Activated naive CD4-positive, alpha-beta T cell treated with anti-CD3 and anti-CD28 coated beads for 36 hours (primary cell): ENCODE results near the gene FN3K. TPM values are rescaled to one million over a fixed set of nuclear protein-coding genes. Genes with fewer than 3 reads are reported as not detected.
"Not testable (repeated sequence)": the region's sequence is repeated elsewhere in the genome, so short reads cannot be mapped to it uniquely, and the experiment has no call there.

Experiments used
- CTCF ChIA-PET: fragments of 350-600 bp; sonication (Branson Sonifier 250); formaldehyde crosslinking; loops from one replicate; lab custom pipeline; 2021; ENCODE audit warnings: antibody characterized with exemption; lab: Charles Lee
- DNase-seq: peaks from one replicate; pipeline ENCODE4 v3.0.0-alpha.2; 2020
- H3K27ac Mint-ChIP-seq: one replicate; pipeline ENCODE4 v1.8.0; 2021; ENCODE audit warnings: mild to moderate bottlenecking, mixed read lengths
- H3K27me3 Mint-ChIP-seq: one replicate; pipeline ENCODE4 v1.8.0; 2021; ENCODE audit warnings: low read depth, mixed read lengths
- H3K36me3 Mint-ChIP-seq: one replicate; pipeline ENCODE4 v1.8.0; 2021; ENCODE audit warnings: low read depth, mixed read lengths
- H3K4me1 Mint-ChIP-seq: one replicate; pipeline ENCODE4 v1.8.0; 2021; ENCODE audit warnings: low read depth, mixed read lengths
- H3K4me3 Mint-ChIP-seq: one replicate; pipeline ENCODE4 v1.8.0; 2021; ENCODE audit warnings: mild to moderate bottlenecking, moderate library complexity, mixed read lengths
- H3K9me3 Mint-ChIP-seq: one replicate; pipeline ENCODE4 v1.8.0; 2021; ENCODE audit warnings: mixed read lengths
- intact Hi-C: fragments of 100-400 bp; cut with micrococcal nuclease; formaldehyde crosslinking; loops from one replicate; pipeline ENCODE4 v1.15.1; 2023
- total RNA-seq, 2 experiments: library from RNA; stranded (reverse); gene quantifications; one replicate each; pipeline ENCODE4 v1.2.3, GENCODE V29; 2021

The FN3K gene
- total RNA-seq, 2 experiments from 2014 or later = 1.3 to 1.8 TPM

- intact Hi-C loops = no loop called here
- no peak for DNase-seq
- Mint-ChIP-seq H3K4me1 (no peaks in the 10 kb centered on the region), H3K27me3 (no peaks in the 10 kb centered on the region), H3K4me3 (no peak overlapping the region), H3K36me3 (peaks cover 17% of the 10 kb centered on the region), H3K9me3 (peaks cover 5% of the 10 kb centered on the region), H3K27ac (no peak overlapping the region)
- CTCF ChIA-PET = no interaction called here
These were observed 5.7 kb upstream of the FN3K start for GRCh38 chr17:82729479-82730260.

DNA sequence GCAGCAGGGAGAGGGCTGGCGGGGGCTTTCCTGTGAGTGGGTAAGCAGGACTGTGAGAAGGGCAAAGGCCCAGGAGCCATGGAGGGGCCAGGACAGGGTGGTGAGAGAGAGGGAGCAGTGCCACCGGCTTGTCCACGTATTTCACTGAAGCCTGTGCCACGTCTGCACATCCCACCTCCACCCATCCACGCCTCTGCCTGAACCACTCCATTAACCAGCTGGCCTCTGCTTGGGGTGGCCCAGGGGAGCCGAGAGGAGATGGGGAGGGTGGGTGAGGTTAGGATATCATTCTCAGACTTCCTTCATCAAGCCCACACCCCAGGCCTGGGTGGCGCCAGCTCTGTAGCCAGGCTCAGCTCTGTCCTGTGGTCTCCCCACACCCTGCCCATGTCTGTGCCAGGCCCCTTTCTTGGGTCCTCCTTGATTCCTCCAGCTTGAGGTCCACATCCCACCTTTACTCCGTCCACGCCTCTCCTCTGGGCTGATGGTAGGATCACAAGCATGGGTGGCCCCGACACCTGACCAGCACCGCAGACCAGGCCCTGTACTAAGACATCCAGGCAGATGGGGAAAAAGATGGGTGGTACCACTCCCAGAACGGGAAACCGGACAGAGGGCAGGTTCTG, 3.2 kb upstream of the FN3K start:
- peaks cover 5% of the 10 kb centered on the region for H3K4me1 Mint-ChIP-seq
- peaks cover 5% of the 10 kb centered on the region for H3K9me3 Mint-ChIP-seq
- DNase-seq = no peak
- no peak overlapping the region for H3K27ac Mint-ChIP-seq
- CTCF ChIA-PET = no interaction called here
- H3K4me3 Mint-ChIP-seq = no peak overlapping the region
- no peaks in the 10 kb centered on the region for H3K27me3 Mint-ChIP-seq
- H3K36me3 Mint-ChIP-seq = peaks cover 12% of the 10 kb centered on the region
- intact Hi-C loops = no loop called here

DNA sequence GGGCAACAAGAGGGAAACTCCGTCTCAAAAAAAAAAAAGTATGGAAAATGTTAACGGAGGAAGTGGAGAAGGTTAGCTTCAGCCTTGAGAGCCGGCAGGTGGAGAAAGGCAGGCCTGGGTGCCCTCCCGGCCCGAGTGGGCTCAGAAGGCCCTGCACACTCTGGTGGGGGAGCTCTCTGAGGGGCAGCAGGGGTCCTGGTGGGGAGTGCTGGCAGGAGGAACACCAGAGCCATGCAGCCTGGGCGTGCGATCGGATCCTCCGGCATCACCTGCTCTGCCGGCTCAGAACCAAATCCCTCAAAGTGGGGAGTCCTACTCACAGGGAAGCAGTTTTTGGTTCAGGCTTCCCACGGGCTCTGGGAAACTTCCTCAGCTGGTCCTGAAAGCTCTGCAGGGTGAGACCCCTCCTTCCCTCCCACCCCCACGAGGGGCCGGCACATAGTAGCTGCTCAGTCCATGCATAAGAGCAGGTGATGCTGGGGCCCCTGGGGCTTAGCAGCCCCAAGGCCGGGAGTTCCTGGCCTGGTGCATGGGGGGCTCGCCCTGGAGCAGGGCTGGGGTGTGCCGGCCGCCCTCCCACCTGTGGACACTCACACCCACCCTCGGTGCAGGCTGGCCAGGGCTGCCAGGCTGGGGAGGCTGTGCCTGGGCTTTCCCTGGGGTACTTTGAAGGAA, 1.2 kb downstream of the FN3K start:
- CTCF ChIA-PET = no interaction called here
- peaks cover 5% of the 10 kb centered on the region for H3K4me1 Mint-ChIP-seq
- intact Hi-C loops = no loop called here
- H3K27me3 Mint-ChIP-seq = no peaks in the 10 kb centered on the region
- H3K4me3 Mint-ChIP-seq = no peak overlapping the region
- DNase-seq = no peak
- peaks cover 18% of the 10 kb centered on the region for H3K9me3 Mint-ChIP-seq
- H3K27ac Mint-ChIP-seq = no peak overlapping the region
- peaks cover 29% of the 10 kb centered on the region for H3K36me3 Mint-ChIP-seq

DNA sequence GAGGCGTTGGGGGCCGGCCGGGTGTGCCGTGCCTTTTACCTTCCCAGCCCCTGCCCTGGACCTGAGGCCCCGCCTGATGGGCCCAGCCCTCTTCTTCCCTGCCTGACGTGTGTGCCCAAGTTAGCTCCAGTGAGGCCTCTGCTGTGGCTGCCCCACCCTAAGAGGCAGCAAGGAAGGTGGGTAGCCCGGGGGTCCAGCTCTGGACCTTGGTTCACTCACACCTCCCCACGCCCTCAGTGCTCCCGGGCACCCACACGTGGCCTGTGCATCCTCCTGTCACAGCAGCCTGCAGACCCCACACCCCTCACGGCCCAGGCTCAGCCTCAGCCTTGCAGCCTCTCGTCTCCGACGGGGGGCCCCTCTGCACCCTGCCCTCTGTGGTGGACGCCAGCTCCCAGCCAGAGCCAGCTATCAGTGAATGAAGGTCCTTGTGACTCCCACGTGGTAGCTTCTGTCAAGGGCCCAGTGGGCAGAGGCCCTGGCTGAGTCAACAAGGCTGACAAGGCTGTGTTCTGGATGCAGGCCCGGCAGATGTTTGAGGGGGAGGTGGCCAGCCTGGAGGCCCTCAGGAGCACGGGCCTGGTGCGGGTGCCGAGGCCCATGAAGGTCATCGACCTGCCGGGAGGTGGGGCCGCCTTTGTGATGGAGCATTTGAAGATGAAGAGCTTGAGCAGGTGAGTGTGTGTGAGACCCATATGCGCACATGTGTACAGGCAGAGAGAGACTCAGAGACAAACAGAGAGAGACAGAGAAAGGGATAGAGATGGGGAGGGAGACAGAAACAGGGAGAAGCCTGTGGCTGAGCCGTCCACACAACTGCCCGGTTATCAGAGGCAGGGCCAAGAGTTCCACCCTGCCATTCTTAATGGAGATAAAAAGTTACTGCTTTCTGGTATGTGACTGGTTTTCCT, 2.8 kb downstream of the FN3K start:
- Mint-ChIP-seq H3K9me3 (peaks cover 19% of the 10 kb centered on the region), H3K27ac (no peak overlapping the region), H3K4me1 (peaks cover 5% of the 10 kb centered on the region), H3K36me3 (peaks cover 25% of the 10 kb centered on the region), H3K4me3 (no peak overlapping the region), H3K27me3 (no peaks in the 10 kb centered on the region)
- intact Hi-C loops = no loop called here
- CTCF ChIA-PET = no interaction called here
- DNase-seq = no peak

DNA sequence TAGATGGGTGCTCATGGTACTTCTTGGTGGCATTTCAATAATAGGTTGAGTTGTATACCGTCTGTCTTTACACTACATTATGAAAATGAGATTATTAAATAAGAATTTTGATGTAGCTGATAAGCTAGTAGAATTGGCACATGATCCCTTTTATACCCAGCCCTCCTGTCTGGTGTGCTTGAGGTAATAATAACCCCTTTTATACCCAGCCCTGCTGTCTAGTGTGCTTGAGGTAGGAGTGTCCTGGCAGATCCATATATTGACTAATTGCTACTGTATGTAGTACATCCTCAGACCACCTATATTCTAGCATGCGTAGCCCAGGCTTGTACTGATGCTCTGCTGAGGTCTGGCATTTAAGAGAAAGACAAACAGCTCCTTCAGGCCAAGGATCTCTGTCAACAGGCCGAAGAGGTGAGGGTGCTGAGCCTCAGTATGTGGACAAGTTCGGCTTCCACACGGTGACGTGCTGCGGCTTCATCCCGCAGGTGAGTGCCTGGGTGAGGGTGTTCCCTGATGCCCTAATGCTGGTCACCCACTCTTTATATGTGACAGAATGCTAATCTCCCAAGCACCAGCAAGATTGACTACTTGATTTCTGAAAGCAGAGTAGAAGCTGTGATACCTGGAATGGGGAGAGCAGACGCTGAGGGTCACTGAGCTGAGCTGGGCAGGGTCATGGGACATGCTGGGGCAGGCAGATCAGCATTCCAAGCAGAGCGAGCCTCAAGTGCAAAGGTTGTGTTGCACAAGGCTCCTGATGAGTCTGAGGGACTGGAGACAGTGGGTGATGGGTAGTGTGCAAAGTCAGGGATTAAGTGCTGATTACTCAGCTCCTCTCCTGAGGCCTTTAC, 5.7 kb downstream of the FN3K start:
- Mint-ChIP-seq H3K4me1 (peaks cover 2% of the 10 kb centered on the region), H3K27me3 (no peaks in the 10 kb centered on the region), H3K27ac (no peak overlapping the region), H3K9me3 (peaks cover 17% of the 10 kb centered on the region), H3K4me3 (no peak overlapping the region), H3K36me3 (peaks cover 20% of the 10 kb centered on the region)
- no peak for DNase-seq
- CTCF ChIA-PET = no interaction called here
- intact Hi-C loops = no loop called here

DNA sequence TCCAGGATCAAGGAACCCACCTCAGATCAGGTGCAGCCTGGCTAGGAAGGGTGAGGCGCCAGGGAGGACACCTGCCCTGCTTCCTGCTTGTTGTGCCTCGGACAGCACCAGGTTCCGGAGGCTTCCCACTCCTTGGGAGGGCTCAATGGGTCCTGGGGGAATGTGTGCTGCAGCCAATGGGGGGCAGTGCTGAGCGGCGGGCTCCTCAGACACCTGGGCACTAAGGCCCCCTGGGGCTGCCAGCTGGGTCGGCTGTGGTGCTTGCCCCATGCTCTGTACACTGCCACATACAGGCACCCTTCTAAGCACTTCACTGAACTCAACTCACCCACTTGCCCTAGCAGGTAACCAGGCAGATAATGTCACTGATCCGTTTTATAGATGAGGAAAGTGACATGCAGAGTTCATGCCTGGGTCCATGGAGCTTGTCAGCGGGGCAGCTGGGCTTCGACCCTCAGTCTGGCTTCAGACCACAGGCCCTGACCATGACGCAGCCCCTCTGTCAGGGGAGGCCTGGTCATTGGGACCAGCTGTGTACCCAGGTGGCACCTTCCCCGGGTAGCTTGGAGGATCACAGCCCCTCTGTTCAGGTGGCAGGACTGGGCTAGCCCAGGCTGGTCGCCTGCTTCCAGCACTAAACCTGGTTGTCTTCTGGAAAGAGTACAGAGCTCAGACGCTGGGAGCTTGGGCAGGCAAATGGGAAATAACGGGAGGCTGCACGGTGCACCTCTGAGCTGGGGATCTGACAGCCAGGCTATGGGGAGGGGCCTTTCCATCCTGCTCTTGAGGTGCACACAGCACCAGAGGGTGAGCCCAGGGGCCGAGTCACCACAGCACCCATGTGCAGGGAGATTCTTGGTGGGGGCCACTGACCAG, 8.2 kb downstream of the FN3K start:
- intact Hi-C loops = no loop called here
- H3K4me1 Mint-ChIP-seq = no peaks in the 10 kb centered on the region
- peaks cover 19% of the 10 kb centered on the region for H3K9me3 Mint-ChIP-seq
- DNase-seq = no peak
- CTCF ChIA-PET = no interaction called here
- no peak overlapping the region for H3K4me3 Mint-ChIP-seq
- no peaks in the 10 kb centered on the region for H3K27me3 Mint-ChIP-seq
- no peak overlapping the region for H3K27ac Mint-ChIP-seq
- H3K36me3 Mint-ChIP-seq = peaks cover 20% of the 10 kb centered on the region

DNA sequence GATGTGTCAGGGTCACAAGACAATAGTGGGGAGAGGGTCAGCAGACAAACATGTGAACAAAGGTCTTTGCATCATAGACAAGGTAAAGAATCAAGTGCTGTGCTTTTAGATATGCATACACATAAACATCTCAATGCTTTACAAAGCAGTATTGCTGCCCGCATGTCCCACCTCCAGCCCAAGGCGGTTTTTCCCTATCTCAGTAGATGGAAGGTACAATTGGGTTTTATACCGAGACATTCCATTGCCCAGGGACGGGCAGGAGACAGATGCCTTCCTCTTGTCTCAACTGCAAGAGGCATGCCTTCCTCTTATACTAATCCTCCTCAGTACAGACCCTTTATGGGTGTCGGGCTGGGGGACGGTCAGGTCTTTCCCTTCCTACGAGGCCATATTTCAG, 9.3 kb downstream of the FN3K start:
- H3K4me1 Mint-ChIP-seq, DNase-seq, CTCF ChIA-PET, H3K27ac Mint-ChIP-seq, H3K27me3 Mint-ChIP-seq, H3K4me3 Mint-ChIP-seq, intact Hi-C loops: not testable (repeated sequence)
- peaks cover 20% of the 10 kb centered on the region for H3K36me3 Mint-ChIP-seq
- peaks cover 19% of the 10 kb centered on the region for H3K9me3 Mint-ChIP-seq

GRCh38 chr17:82745524-82745923, 10.1 kb downstream of the FN3K start:
- H3K4me3 Mint-ChIP-seq = no peak overlapping the region
- peaks cover 13% of the 10 kb centered on the region for H3K9me3 Mint-ChIP-seq
- no peak for DNase-seq
- H3K27ac Mint-ChIP-seq = no peak overlapping the region
- peaks cover 2% of the 10 kb centered on the region for H3K4me1 Mint-ChIP-seq
- peaks cover 13% of the 10 kb centered on the region for H3K36me3 Mint-ChIP-seq
- no peaks in the 10 kb centered on the region for H3K27me3 Mint-ChIP-seq
- CTCF ChIA-PET = no interaction called here
- intact Hi-C loops = no loop called here

GRCh38 chr17:82748756-82749155, 13.3 kb downstream of the FN3K start:
- Mint-ChIP-seq H3K27me3 (no peaks in the 10 kb centered on the region), H3K4me1 (peaks cover 14% of the 10 kb centered on the region), H3K4me3 (no peak overlapping the region), H3K27ac (no peak overlapping the region), H3K36me3 (no peaks in the 10 kb centered on the region), H3K9me3 (peaks cover 3% of the 10 kb centered on the region)
- CTCF ChIA-PET = no interaction called here
- no peak for DNase-seq
- intact Hi-C loops = no loop called here

DNA sequence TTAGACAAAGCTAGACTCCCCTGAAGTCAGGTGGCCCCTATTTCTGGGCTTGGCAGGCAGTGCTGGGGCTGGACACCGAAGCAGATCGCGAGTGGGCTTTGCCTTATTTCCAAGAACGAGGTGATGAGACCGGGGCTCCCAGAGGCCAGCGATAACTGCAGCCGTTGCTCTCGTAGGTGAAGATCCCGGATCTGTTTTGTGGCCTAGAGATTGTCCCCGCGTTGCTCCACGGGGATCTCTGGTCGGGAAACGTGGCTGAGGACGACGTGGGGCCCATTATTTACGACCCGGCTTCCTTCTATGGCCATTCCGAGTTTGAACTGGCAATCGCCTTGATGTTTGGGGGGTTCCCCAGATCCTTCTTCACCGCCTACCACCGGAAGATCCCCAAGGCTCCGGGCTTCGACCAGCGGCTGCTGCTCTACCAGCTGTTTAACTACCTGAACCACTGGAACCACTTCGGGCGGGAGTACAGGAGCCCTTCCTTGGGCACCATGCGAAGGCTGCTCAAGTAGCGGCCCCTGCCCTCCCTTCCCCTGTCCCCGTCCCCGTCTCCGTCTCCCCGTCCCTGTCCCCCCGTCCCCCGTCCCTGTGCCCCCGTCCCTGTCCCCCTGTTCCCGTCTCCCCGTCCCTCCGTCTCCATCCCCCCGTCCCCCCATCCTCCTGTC, 15.0 kb downstream of the FN3K start:
- H3K27ac Mint-ChIP-seq = no peak overlapping the region
- peak; percentile 20 for DNase-seq
- CTCF ChIA-PET = no interaction called here

More for the DNA sequence above, 15.0 kb downstream of the FN3K start:
- Mint-ChIP-seq H3K4me1 (peaks cover 26% of the 10 kb centered on the region), H3K9me3 (peaks cover 3% of the 10 kb centered on the region), H3K4me3 (peak overlapping the region; percentile 48), H3K36me3 (peaks cover 4% of the 10 kb centered on the region), H3K27me3 (no peaks in the 10 kb centered on the region)
- intact Hi-C loops = loop anchor here (5.0 to 10.0 kb wide), 3 partner anchors 53 to 453 kb away; partner anchors contain the start of gene RAB40B
